Activated CD4-positive, CD25-positive, alpha-beta regulatory T cell (primary cell): ENCODE data around the gene SUPV3L1.
A peak's percentile ranks its signal among the peaks of the same experiment; 100 is the strongest.

Experiments
- DNase-seq, 4 experiments: peaks; one replicate each; lab custom pipeline; 2025; lab: John Stamatoyannopoulos, UW

SUPV3L1 gene

GRCh38 chr10:69202332-69202731 lies 22.3 kb downstream of the SUPV3L1 start:
- no peak for DNase-seq

DNA sequence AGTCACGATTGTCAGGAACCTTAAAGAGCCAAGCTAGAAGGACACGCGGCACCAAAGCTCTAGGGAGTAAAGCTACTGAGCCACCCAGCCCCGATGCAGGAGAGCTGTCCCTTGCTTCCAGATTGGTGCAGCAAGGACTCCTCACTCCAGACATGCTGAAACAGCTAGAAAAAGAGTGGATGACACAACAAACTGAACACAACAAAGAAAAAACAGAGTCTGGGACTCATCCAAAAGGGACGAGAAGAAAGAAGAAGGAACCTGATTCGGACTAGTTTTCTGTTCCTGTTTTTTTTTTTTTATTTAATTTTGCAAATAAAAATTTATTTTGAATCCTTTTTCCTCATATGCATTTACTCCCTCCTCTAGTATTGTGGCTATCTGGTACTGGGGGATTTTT lies 28.7 kb downstream of the SUPV3L1 start:
- DNase-seq: no peak

DNA sequence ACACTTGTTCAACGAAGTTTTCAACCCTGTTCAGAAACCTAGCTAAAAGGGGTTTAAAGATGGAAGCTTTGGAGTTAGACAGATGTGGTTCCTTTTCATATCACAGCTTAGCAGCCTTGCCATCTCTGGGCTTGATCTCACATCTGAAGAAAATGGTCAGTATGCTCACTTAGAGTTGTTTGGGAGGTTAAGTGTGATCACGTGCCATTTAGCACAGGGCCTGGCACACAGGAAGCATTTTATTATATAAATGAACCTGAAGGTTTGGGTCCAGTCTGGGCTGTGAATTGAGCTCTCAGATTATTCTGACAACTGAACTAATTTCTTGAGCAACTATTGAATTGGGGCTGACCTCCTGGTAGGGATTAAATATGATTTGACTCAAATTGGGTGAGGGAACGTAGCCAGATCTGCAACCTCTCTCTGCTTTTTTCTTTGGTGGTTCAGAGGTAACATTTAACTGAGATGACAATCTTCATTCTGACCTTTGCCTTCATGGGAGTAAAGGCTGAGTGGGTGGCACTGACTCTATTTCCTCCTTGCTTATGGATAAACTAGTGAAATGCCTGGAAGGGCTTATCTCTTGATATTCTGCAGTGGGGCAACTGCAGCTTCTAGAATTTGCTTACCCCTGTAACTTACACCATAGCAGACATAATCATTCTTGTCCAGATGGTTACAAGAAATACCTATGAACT lies 29.9 kb downstream of the SUPV3L1 start:
- DNase-seq: no peak

- no peak for DNase-seq
Observed at GRCh38 chr10:69211104-69211503, 31.1 kb downstream of the SUPV3L1 start.

DNA sequence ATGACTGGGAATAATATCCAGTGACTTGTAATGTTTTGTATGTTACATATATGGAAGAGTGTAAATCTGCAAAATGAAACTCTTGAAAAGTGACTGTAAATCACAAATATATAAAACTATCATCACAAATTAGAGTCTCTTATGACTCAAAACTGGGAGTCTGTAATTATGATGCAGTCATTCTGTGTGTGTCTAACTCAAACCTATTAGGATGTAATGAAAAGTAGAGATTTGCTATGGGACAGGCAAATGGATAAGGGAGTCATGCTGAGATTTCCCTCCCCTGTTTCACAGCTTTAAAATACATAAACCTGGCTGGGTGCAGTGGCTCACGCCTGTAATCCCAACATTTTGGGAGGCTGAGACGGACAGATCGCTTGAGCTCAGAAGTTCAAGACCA lies 31.5 kb downstream of the SUPV3L1 start:
- no peak for DNase-seq

GRCh38 chr10:69213591-69214311 lies 33.7 kb downstream of the SUPV3L1 start:
- DNase-seq: no peak

DNA sequence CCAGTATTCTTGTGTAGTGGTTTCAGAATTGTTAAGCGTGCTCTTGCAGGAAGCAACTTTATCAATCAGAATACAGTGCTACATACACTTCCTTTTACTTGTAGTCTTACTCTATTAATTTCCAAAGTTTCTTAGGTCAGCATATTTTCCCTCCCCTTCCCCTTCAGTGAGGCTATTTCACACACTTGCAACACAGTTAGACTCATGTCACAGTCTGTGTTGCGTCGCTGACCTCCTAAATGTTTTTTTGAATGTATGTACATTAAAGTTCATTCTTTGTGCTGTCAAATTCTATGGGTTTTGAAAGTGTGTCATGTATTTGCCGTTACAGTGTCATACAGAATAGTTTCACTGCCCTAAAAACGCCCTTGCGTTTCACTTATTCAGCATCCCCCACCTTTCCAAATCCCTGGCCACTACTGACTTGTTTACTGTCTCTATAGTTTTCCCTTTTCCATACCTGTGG lies 34.7 kb downstream of the SUPV3L1 start:
- no peak for DNase-seq

DNA sequence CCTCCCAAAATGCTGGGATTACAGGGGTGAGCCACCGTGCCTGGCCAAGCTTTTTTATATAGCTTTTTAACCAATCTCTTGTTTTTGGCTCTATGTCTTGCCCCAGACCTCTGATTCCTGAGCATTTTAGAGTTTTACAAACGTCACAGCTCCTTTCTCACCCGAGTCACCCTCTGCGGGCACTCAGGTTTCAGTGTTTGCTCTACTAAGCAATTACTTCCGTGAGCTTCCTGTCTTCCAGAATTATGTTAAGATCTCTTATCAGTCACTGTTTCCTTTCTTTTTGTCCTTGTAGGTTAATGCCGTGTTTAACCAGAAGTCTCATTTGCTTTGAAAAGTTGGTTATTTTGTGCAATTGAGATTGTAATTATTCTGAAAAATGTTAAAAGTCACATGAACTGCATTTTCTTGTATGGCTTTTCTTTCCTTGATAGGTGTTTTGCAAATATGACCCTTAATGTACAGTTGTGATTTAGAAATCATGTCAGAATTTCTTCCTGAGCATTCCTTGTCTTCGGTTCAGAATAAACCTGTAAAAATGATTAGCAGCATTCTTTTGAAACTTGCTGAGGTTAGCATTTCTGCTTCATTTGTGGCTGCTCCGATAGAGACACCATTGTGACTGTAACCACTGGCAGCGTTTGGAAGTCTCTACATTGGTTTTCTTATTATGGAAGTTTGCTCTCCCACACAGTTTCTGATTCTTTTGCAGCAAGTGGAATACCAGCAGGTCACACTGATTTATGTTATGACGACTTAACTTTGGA lies 35.6 kb downstream of the SUPV3L1 start:
- DNase-seq: no peak

GRCh38 chr10:69216577-69217118 lies 36.6 kb downstream of the SUPV3L1 start:
- DNase-seq: no peak

DNA sequence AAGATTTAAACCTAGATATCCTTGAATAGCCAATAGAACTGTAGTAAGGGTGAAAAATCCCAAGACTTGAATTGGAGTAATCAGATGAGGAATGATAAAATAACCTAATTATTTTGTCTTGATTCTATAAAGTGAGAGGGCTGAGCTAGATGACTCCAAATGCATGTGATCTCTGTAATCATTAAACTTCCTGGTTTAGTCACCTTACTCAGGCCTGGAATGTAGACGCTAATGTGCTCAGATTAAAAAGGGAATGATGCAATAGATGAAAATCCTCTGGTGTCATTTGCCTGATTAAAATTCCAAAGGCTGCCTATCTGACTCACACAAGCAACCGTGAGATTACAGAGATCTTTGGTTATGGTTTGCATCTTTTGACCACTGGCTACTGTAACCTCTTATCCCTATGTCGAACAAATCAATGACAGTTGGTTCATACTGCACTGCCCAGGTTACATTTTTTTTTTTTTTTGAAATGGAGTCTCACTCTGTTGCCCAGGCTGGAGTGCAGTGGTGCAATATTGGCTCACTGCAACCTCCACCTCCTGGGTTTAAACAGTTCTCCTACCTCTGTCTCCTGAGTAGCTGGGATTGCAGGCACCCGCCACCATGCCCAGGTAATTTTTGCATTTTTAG lies 37.2 kb downstream of the SUPV3L1 start:
- DNase-seq: no peak

DNA sequence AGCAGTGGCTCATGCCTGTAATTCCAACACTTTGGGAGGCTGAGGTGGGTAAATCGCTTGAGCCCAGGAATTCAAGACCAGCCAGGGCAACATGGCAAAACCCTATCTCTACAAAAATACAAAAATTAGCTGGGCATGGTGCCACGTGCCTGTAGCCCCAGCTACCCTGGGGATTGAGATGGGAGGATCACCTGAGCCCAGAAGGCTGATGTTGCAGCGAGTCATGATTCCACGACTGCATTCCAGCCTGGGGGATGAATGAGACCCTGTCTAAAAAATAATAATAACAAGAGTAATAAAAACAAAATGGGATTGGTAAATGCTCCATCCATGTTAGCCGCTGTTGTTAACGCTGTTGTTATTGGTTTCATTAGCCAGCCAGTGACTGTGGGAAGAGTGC lies 38.8 kb downstream of the SUPV3L1 start:
- DNase-seq: no peak

DNA sequence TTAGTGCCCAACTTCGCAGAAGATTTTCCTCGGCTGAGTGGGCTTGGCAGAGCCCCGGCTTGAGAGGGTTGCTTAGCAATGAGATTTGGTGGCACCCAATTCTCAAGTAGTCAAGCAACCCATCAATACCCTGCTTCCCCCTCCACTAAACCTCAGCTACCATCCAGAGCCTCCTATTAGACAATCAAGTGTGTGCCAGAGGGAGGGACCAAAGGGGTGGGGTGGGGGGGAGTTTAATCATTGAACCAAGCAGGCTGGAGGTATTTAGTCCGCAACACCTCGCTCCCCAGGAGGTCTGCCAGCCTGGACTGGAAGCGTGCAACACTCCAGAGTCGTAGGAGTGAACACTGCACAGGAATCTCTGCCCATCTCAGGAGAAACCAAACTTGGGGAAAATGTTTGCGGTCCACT lies 40.0 kb downstream of the SUPV3L1 start, which contains the start of gene HKDC1:
Gene HKDC1, plus strand, starts transcription at position 292 of the 411 bp plus-strand sequence. Its CDS starts 104 bp downstream, at position 396.
- no peak for DNase-seq

DNA sequence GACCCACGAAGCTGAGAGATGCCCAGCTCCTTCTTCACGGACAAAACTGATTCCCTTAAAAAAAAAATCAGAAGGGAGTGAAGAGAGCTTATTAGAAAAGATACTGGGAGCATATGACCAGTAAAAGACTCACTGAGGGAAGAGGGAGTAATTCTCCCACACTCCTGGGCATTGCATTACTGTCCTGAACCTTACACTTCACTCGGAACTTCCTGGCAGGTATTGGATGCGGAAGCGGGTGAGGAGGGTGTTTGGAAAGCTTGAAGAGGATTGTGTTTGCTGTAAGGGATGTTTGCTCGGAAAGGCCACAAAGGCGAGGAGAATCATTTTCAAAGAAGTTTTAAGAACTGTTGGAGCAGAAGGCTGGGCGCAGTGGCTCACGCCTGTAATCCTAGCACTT lies 40.5 kb downstream of the SUPV3L1 start:
- DNase-seq: no peak

GRCh38 chr10:69222157-69223027 lies 42.4 kb downstream of the SUPV3L1 start:
- peak; percentile 28 to 35 (median 30) for DNase-seq

- DNase-seq: no peak
Observed at GRCh38 chr10:69223028-69223342, 43.0 kb downstream of the SUPV3L1 start.

DNA sequence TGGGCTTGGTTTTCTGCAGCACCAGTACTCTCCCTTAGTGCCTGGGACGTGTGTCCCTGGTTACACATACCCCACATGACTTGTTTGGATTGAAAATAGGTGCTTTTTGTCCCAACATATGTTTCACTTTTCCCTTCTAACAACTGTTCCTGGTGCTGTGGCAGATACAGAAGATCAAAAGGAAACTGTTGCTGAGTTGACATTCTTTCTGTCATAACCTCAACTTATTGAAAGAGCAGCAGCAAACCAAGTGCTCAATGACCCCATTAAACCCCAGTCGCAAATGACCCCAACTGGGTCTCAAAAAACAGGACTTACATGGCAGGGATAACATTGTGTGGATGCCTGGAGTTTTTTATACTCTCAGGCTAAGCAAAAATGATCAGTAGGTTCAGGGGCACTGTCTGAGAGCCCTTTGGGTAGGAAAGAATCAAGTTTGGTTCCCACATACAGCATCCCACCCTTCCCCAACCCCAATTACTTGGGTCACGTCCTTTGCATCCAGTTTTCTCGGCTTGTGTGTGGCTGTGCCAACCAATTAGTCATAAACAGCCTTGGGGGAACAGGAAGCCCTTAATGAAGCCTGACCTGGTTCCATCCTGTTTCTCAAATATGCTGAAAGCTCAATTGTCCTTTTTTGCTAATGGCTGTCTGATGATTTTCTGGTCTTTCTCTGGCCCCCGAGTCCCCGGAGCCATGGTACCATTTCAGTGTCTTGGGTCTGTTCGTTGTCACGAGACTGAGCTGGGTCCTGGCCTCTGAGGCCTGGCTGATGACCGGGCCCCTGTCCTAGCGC lies 45.0 kb downstream of the SUPV3L1 start:
- no peak for DNase-seq

DNA sequence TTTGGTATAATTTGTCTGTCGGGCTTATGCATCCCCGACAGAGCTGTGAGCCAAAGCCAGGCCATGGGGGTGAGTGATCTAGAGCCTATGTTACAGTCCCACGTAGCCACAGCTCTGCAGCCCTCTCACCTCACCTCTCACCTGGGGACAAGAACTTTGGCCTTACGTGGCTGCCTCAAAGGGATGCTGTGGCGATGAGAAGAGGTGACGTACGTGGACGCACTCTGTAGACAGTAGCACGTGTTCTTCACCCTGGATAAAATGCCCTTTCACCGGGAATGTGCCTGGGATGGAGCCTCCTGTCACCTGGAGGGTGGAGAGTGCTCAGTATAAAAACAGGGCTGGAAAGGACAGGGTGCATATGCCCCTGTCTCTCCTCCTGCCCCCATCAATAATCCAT lies 45.6 kb downstream of the SUPV3L1 start:
- no peak for DNase-seq

DNA sequence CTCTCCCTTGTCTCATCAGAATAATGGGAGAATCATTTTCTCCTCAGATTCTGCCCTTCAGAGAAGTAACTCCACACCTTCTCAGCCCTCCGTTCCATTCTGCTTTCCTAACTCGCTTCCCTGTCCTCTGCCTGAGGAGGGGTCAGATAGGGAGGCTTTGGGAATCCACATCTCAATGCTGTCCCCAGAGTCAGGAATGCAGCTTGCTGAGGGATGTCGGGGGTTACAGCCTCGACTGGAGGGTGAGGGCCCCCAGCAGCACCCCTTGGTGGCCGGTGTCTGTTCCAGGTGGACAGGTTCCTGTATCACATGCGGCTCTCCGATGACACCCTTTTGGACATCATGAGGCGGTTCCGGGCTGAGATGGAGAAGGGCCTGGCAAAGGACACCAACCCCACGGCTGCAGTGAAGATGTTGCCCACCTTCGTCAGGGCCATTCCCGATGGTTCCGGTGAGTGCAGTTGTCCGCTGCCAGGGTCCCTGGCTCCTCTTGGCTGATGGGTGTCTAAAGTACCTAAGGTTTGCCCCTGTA lies 47.0 kb downstream of the SUPV3L1 start:
- no peak for DNase-seq

- no peak for DNase-seq
Observed at GRCh38 chr10:69228151-69228550, 48.1 kb downstream of the SUPV3L1 start.

GRCh38 chr10:69229616-69229916 lies 49.5 kb downstream of the SUPV3L1 start:
- no peak for DNase-seq
